ENCODE results near the gene EPHA7.

- no peak for TF ChIP-seq CTCF (IDR thresholded peaks at IDR 0.05; ENCODE audit: low read depth, low read length, poor library complexity, severe bottlenecking)
- TF ChIP-seq EZH2phosphoT487 (IDR thresholded peaks at IDR 0.05; ENCODE audit: borderline replicate concordance, low read length): no peak
Measured at GRCh38 chr6:93358435-93358834, 60.9 kb downstream of the EPHA7 start.

Data from DOHH2 (cell line).